Colon (tissue), 2 donors: ENCODE measurements around the gene CD59.
"Not testable (repeated sequence)": the region's sequence is repeated elsewhere in the genome, so short reads cannot be mapped to it uniquely, and the experiment has no call there.

Experiments used
- FAIRE-seq: peaks from 2 replicates; lab custom pipeline; 2012; peaks lifted over from hg19 to GRCh38; lab: Jason Lieb, UNC
- donor health status: control.
- donor health status: control.

CD59 gene

GRCh38 chr11:33692541-33692940, 43.7 kb downstream of the CD59 start:
- FAIRE-seq = no peak

DNA sequence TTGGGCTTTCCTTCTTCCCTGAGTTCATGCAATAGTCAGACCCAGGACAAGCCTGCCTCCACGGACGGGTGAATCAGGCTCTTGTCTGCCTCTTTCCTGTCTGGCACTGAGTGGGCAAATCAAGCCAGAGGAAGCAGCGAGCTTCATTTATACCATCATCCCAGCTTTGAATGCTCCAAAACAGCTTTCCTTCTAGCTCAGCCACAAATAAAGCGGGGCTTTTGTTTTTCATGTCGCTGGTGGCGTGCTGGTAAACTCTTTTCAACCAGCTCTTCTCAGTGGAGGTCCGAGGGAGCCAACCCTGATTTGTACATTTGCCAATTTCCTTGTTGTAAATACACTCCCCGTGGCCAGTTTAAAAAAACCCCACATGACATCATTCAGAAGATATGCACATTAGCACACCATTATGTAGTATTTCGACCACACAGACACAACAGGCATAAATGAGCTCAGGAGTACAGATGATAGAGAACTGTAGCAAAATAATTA, 44.2 kb downstream of the CD59 start:
- FAIRE-seq = no peak

GRCh38 chr11:33691066-33691864, 45.0 kb downstream of the CD59 start:
- no peak for FAIRE-seq

GRCh38 chr11:33690290-33691065, 45.7 kb downstream of the CD59 start:
- FAIRE-seq = no peak

GRCh38 chr11:33689501-33689900, 46.7 kb downstream of the CD59 start:
- no peak for FAIRE-seq

DNA sequence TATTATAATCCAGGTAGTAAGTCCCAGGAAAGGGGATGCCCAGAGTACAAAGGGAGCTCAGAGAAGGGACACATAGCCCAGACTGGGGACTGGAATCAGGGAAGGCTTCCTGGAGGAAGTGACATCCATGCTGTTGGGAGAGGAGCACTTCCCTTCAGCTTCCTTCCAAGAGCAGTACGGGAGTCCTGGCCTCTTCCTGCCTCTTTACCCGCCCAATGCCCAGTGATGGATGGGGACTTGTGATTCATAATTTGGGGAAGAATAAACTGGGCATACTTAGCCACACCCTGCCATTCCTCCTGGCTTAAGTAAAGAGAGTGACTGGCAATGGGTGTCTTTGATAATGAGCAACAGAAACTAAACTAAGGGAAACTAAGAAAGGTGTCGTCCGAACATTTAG, 47.1 kb downstream of the CD59 start:
- no peak for FAIRE-seq

DNA sequence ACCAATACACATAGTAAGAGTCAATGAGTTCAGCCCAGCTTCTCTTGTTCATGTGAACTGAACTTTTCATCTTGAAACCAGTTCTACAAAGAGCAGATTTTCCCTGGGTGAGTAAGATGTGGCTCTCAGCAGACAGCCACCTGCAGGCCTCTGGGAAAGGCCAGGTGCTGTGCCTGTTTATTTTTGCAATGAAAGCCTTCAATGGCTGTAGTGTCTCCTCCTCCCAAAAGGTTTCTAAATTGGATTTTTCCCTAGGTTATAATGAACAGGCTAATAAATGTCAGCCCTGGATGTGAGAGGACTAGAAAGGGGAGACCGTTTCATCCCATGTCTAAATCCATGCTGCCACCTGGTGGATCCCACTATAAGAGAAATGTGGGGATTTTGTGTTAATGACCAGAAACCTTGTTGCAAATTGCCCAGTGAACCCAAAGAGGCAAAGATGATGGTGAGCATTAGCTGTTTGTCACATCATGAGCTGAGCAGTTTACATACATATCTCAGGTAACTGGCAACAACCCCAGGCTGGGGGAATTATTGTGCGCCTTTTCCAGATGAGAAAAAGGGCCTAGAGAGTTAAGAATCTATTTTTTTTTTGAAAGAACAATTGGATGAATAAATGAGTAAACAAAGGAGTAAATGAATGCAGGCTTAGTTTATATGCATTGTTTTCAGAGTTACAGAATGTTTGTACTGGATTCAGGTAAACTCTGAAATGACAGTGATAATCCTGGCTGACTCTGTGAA, 48.3 kb downstream of the CD59 start:
- FAIRE-seq = no peak

DNA sequence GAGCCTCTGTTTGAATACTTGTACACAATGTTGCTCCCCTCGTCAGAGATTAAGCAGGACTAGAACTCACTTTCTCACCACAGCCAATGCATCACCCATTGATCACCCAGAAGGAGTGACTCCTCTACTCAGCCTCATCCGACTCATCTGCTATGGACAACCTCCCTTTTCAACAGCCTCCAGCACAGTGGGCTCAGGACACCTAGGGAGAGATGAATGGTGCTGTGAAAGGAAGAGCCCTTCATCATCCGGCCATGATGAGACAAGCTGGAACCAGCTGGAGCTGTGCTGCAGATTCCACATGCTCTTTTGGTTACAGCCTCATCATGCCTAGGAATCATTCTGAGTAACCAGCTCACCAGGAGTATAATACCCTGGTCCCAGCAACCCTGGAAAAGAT, 51.1 kb downstream of the CD59 start:
- no peak for FAIRE-seq

DNA sequence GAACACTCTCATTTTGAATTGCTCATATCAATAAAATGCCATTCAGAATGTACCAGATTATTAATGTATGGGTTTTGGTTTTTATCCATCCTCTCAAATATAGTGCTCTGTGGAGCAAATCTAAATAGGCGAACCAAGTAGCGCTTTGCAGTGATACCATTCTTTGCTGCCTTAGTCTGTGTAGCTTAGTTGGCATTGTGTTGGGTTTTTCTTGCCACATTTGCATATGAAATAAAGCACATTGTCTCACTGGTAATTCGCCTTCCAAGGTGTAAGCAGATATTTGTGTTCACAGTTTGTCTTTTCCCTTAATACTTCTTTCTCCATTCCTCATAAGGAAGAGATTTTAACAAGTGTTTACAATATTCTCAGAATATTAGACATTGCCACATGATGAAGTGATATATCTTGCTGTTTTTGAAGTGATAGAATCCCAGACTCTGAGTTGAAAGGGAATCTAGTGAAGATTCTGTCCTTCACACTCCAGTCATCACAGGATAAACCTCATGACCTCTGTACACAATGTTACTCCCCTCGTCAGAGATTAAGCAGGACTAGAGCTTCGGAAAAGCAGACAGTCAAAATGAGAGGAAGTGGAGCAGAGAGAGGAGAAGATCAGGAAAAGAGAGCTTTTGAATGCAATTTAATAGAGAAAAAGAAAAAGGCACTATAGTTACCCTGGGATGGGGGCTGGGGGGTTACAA, 52.1 kb downstream of the CD59 start:
- FAIRE-seq = no peak

DNA sequence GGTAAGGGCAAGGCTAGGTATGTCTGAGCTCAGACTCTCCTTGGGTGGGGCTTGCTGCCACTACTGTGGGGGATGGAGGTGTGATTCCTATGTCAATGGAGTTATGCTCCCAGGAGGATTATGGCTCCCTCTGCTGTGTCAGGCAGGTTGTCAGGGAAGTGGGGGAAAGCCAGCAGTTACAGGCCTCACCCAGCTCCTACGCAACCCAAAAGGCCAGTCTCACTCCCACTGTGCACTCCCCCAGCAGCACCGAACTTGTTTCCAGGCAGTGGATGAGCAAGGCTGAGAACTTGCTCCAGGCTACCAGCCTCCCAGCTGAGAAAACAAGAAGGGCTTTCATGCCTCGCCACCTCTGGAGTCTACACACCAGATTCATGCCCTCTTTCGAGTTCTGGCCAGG, 53.8 kb downstream of the CD59 start:
- FAIRE-seq = no peak

DNA sequence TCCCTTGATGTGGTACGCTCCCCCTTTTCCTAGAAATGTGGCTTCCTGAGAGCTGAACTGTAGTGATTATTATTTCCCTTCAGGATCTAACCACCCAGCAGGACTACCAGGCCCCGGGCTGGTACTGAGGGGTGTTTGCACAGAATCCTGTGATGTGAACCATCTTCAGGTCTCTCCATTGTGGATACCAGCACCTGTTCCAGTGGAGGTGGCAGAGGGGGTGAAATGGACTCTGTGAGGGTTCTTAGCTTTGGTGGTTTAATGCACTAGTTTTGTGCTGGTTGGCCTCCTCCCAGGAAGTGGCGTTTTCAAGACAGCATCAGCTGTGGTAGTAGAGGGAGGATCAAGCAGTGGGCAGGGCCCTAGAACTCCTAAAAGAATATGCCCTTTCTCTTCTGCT, 54.2 kb downstream of the CD59 start:
- FAIRE-seq = no peak

- FAIRE-seq = not testable (repeated sequence)
These were observed 57.6 kb downstream of the CD59 start for GRCh38 chr11:33678616-33679015.

GRCh38 chr11:33674035-33674814, 62.0 kb downstream of the CD59 start:
- no peak for FAIRE-seq

- FAIRE-seq = no peak
These were observed 64.0 kb downstream of the CD59 start for GRCh38 chr11:33672273-33672672.

GRCh38 chr11:33670250-33671011, 65.8 kb downstream of the CD59 start:
- no peak for FAIRE-seq

GRCh38 chr11:33669598-33670249, 66.5 kb downstream of the CD59 start:
- no peak for FAIRE-seq

GRCh38 chr11:33668951-33669596, 67.1 kb downstream of the CD59 start:
- no peak for FAIRE-seq

- FAIRE-seq = no peak
These were observed 67.8 kb downstream of the CD59 start for GRCh38 chr11:33668468-33668825.

DNA sequence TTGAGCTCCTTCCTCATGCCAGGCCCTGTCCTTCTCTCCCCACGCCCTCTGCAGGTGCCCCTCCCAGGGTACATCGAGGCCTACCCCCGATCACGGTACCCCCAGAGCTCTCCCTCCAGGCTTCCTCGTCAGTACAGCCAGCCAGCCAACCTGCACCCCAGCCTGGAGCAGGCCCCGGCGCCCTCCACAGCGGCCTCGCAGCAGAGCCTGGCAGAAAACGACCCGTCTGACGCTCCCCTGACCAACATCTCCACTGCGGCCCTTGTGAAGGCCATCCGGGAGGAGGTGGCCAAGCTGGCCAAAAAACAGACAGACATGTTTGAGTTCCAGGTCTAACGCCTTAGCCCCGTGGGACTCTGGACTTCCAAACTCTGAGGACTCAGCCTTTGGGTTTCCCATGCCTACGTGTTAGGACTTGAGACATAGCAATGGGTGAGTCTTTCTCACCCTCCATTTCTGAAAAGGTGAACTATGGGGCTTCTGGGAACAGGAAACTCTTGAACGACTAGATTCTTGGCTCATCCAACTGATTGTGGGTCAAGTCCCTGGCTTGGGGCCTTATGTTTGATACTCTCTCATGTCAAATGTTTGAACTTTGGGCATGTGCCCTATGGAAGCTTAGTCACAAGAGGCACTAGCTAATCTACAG, 68.3 kb downstream of the CD59 start:
- FAIRE-seq = no peak
